NCI-H1105 (cell line): ENCODE data around the gene FNDC3B.

Source experiments
- DNase-seq: peaks from one replicate; lab custom pipeline; 2025; lab: John Stamatoyannopoulos, UW

The FNDC3B gene

GRCh38 chr3:172396400-172396799, 357.0 kb downstream of the FNDC3B start:
- DNase-seq = no peak

GRCh38 chr3:172397716-172398405, 358.5 kb downstream of the FNDC3B start:
- DNase-seq = no peak

GRCh38 chr3:172398484-172398883, 359.1 kb downstream of the FNDC3B start:
- DNase-seq = no peak

- no peak for DNase-seq
Observed at GRCh38 chr3:172402090-172402489, 362.7 kb downstream of the FNDC3B start.

- no peak for DNase-seq
Observed at GRCh38 chr3:172402892-172403643, 363.7 kb downstream of the FNDC3B start.

- DNase-seq = no peak
Observed at GRCh38 chr3:172404237-172404962, 365.0 kb downstream of the FNDC3B start.

- DNase-seq = no peak
Observed at GRCh38 chr3:172405914-172406313, 366.5 kb downstream of the FNDC3B start.

- DNase-seq = no peak
Observed at GRCh38 chr3:172407872-172408271, 368.5 kb downstream of the FNDC3B start.

- no peak for DNase-seq
Observed at GRCh38 chr3:172410702-172411477, 371.5 kb downstream of the FNDC3B start.

- DNase-seq = no peak
Observed at GRCh38 chr3:172411478-172411947, 372.1 kb downstream of the FNDC3B start.

GRCh38 chr3:172415323-172415722, 375.9 kb downstream of the FNDC3B start:
- no peak for DNase-seq

GRCh38 chr3:172437713-172438112, 398.3 kb downstream of the FNDC3B start:
- DNase-seq = no peak

GRCh38 chr3:172438186-172438585, 398.8 kb downstream of the FNDC3B start:
- DNase-seq = no peak

- DNase-seq = no peak
Observed at GRCh38 chr3:172441581-172441980, 402.2 kb downstream of the FNDC3B start.

- DNase-seq = no peak
Observed at GRCh38 chr3:172442606-172443005, 403.2 kb downstream of the FNDC3B start.

GRCh38 chr3:172444821-172445220, 405.4 kb downstream of the FNDC3B start:
- no peak for DNase-seq

- DNase-seq = no peak
Observed at GRCh38 chr3:172446198-172446597, 406.8 kb downstream of the FNDC3B start.

GRCh38 chr3:172447611-172448579, 408.5 kb downstream of the FNDC3B start, which contains the start of gene GHSR:
Gene GHSR, minus strand, starts transcription at chr3:172448456. Its CDS starts 43 bp downstream, at chr3:172448413.
- no peak for DNase-seq

- DNase-seq = no peak
Observed at GRCh38 chr3:172448661-172449465, 409.5 kb downstream of the FNDC3B start.
